HCT116 (cell line): Measurements from ENCODE around the gene SMOC1. TPM values are rescaled to one million over a fixed set of nuclear protein-coding genes. Genes with fewer than 3 reads are reported as not detected.

Experiments
- ATAC-seq: fragments of 200-7000 bp; cut with Tn5 transposase; 2 replicates; pipeline ENCODE4 v1.9.1; 2020; ENCODE audit warnings: mild to moderate bottlenecking, moderate library complexity
- BruUV-seq: library from RNA; stranded (reverse); fragments of 400-500 nt; replicated peaks from 2 replicates; lab custom pipeline; 2021; lab: Mats Ljungman, UMichigan
- CTCF ChIA-PET: fragments of 300-600 bp; sonication (Branson Sonifier 250); formaldehyde crosslinking; loops from one replicate; lab custom pipeline; 2021; ENCODE audit warnings: antibody characterized with exemption; lab: Charles Lee
- POLR2A ChIA-PET: fragments of 300-600, 350-600 bp; sonication (Branson Sonifier 250); formaldehyde crosslinking; loops from one replicate; lab custom pipeline; 2021; ENCODE audit warnings: antibody characterized with exemption; lab: Charles Lee
- RAD21 ChIA-PET, 2 experiments: fragments of 300-600 bp; sonication (Branson Sonifier 250); formaldehyde crosslinking; loops; one replicate each; lab custom pipeline; 2023; ENCODE audit warnings: low total read pairs in 2 of 2; ENCODE audit not compliant: uncharacterized antibody in 2 of 2, unreplicated experiment in 2 of 2, low non-redundant PET in 1 of 2; lab: Charles Lee
- DNase-seq: peaks from one replicate; pipeline ENCODE4 v3.0.0-alpha.2; 2010; ENCODE audit warnings: low read depth, low spot score
- H2AFZ ChIP-seq: fragments of 200-600 bp; shearing (Covaris generic), sonication (generic); 2 replicates; pipeline ENCODE4 v1.6.1; 2017; ENCODE audit warnings: low read depth, mixed run types, mixed read lengths, antibody characterized with exemption, low read length; ENCODE audit not compliant: poor library complexity, severe bottlenecking
- H3K27ac ChIP-seq: 2 replicates; pipeline ENCODE4 v1.5.1; 2012; ENCODE audit warnings: low read depth, low read length
- H3K27me3 ChIP-seq: fragments of 200-600 bp; sonication (generic); 2 replicates; pipeline ENCODE4 v1.6.1; 2016; ENCODE audit warnings: mixed run types, low read length, mixed read lengths; ENCODE audit not compliant: insufficient read depth
- H3K36me3 ChIP-seq, 2 experiments: fragments of 200-500 bp in 1 of 2; fragments of 200-600 bp in 1 of 2; sonication (Bioruptor generic) in 1 of 2; sonication (generic) in 1 of 2; 2 replicates each; pipeline versions ENCODE4 v1.5.1 to v1.6.1; 2014 to 2016; ENCODE audit warnings: low read length in 2 of 2, inconsistent platforms in 1 of 2, mixed read lengths in 1 of 2, mixed run types in 1 of 2; ENCODE audit not compliant: insufficient read depth in 2 of 2, control insufficient read depth in 1 of 2
- H3K4me1 ChIP-seq, 2 experiments: fragments of 200-600 bp in 1 of 2; sonication (generic) in 1 of 2; 2 replicates each; pipeline versions ENCODE4 v1.5.1 to v1.6.1; 2012 to 2017; ENCODE audit warnings: low read length in 2 of 2, inconsistent platforms in 1 of 2, mild to moderate bottlenecking in 1 of 2, mixed read lengths in 1 of 2, mixed run types in 1 of 2, moderate library complexity in 1 of 2; ENCODE audit not compliant: insufficient read depth in 2 of 2, control insufficient read depth in 1 of 2
- H3K4me2 ChIP-seq: fragments of 200-600 bp; sonication (generic); 2 replicates; pipeline ENCODE4 v1.6.1; 2017; ENCODE audit warnings: mixed run types, low read length, mixed read lengths
- H3K4me3 ChIP-seq, 2 experiments: fragments of 200-600 bp in 1 of 2; sonication (generic) in 1 of 2; replicated peaks in 1 of 2; 2 replicates each; pipeline ENCODE4 v1.5.1; 2011 to 2016; ENCODE audit warnings: low read length in 2 of 2, control low read depth in 1 of 2, low read depth in 1 of 2, mild to moderate bottlenecking in 1 of 2, mixed read lengths in 1 of 2, mixed run types in 1 of 2
- H3K79me2 ChIP-seq: fragments of 200-600 bp; sonication (generic); 2 replicates; pipeline ENCODE4 v1.6.1; 2017; ENCODE audit warnings: mild to moderate bottlenecking, mixed run types, low read length, moderate library complexity, mixed read lengths; ENCODE audit not compliant: insufficient read depth
- H3K9ac ChIP-seq: fragments of 200-600 bp; sonication (generic); 2 replicates; pipeline ENCODE4 v1.6.1; 2016; ENCODE audit warnings: low read length, mixed read lengths
- H3K9me2 ChIP-seq: fragments of 200-600 bp; sonication (generic), shearing (Covaris generic); 2 replicates; pipeline ENCODE4 v1.6.1; 2017; ENCODE audit warnings: mixed run types, mild to moderate bottlenecking, moderate library complexity; ENCODE audit not compliant: insufficient read depth
- H3K9me3 ChIP-seq, 2 experiments: fragments of 200-500 bp in 1 of 2; fragments of 200-600 bp in 1 of 2; sonication (Bioruptor generic) in 1 of 2; sonication (generic) in 1 of 2; 2 replicates each; pipeline ENCODE4 v1.6.1; 2014 to 2017; ENCODE audit warnings: low read length in 2 of 2, mixed read lengths in 2 of 2, inconsistent platforms in 1 of 2, low read depth in 1 of 2, mild to moderate bottlenecking in 1 of 2, mixed run types in 1 of 2, moderate library complexity in 1 of 2; ENCODE audit not compliant: control insufficient read depth in 1 of 2, insufficient read depth in 1 of 2
- H4K20me1 ChIP-seq: fragments of 200-600 bp; sonication (generic), shearing (Covaris generic); 2 replicates; pipeline ENCODE4 v1.6.1; 2017; ENCODE audit warnings: mixed run types, mild to moderate bottlenecking, moderate library complexity; ENCODE audit not compliant: insufficient read depth
- ATF3 ChIP-seq: IDR thresholded peaks from 2 replicates; pipeline ENCODE4 v1.6.1; 2012
- CBX3 ChIP-seq: IDR thresholded peaks from 2 replicates; pipeline ENCODE4 v1.6.1; 2012; ENCODE audit warnings: low read depth
- CTCF ChIP-seq, 3 experiments: fragments of 200-600 bp in 1 of 3; sonication (generic) in 1 of 3; IDR thresholded peaks in 2 of 3; conservative IDR thresholded peaks in 1 of 3; 2 replicates each; pipeline ENCODE4 v1.5.1; 2012 to 2017; ENCODE audit warnings: low read depth in 2 of 3, low read length in 2 of 3, antibody characterized with exemption in 1 of 3, borderline replicate concordance in 1 of 3, control low read depth in 1 of 3, mild to moderate bottlenecking in 1 of 3, mixed read lengths in 1 of 3, mixed run types in 1 of 3, moderate library complexity in 1 of 3; ENCODE audit not compliant: insufficient read depth in 1 of 3
- EZH2 ChIP-seq: fragments of 200-600 bp; sonication (generic); IDR thresholded peaks from 2 replicates; pipeline ENCODE4 v1.6.1; 2017; ENCODE audit warnings: antibody characterized with exemption, mixed run types
- EZH2phosphoT487 ChIP-seq: fragments of 200-600 bp; IDR thresholded peaks from 2 replicates; pipeline ENCODE4 v1.6.1; 2018; ENCODE audit warnings: antibody characterized with exemption, borderline replicate concordance
- FOSL1 ChIP-seq: IDR thresholded peaks from 2 replicates; pipeline ENCODE4 v1.6.1; 2012; ENCODE audit warnings: low read depth
- POLR2AphosphoS5 ChIP-seq: IDR thresholded peaks from 2 replicates; pipeline ENCODE4 v1.6.1; 2011; ENCODE audit warnings: mild to moderate bottlenecking, low read depth, low read length, moderate library complexity
- RAD21 ChIP-seq: IDR thresholded peaks from 2 replicates; pipeline ENCODE4 v1.6.1; 2012; ENCODE audit warnings: low read depth, mild to moderate bottlenecking
- REST ChIP-seq: IDR thresholded peaks from 2 replicates; pipeline ENCODE4 v1.6.1; 2012; ENCODE audit warnings: low read depth
- SIN3A ChIP-seq: IDR thresholded peaks from 2 replicates; pipeline ENCODE4 v1.6.1; 2012; ENCODE audit warnings: low read depth
- SP1 ChIP-seq: IDR thresholded peaks from 2 replicates; pipeline ENCODE4 v1.6.1; 2012; ENCODE audit warnings: low read depth
- SRF ChIP-seq: IDR thresholded peaks from 2 replicates; pipeline ENCODE4 v1.6.1; 2012; ENCODE audit warnings: low read depth
- YY1 ChIP-seq: IDR thresholded peaks from 2 replicates; pipeline ENCODE4 v1.6.1; 2011; ENCODE audit warnings: low read length, low read depth, moderate library complexity, mild to moderate bottlenecking; ENCODE audit not compliant: insufficient replicate concordance; ENCODE audit errors: extremely low read depth
- ZFX ChIP-seq: fragments of 450-650 bp; IDR thresholded peaks from 2 replicates; pipeline ENCODE4 v1.6.1; 2017
- ZNF274 ChIP-seq: fragments of 200-500 bp; sonication (Bioruptor generic); IDR thresholded peaks from 2 replicates; pipeline ENCODE4 v1.6.1; 2014; ENCODE audit warnings: mild to moderate bottlenecking, low read depth, low read length, inconsistent platforms
- intact Hi-C: fragments of 100-400 bp; cut with micrococcal nuclease; formaldehyde crosslinking; loops from 2 replicates; pipeline ENCODE4 v1.10.0; 2022
- total RNA-seq: library from RNA; stranded (reverse); gene quantifications from one replicate; pipeline ENCODE4 v1.2.1, GENCODE V29; 2021; ENCODE audit not compliant: unreplicated experiment

The SMOC1 gene
- total RNA-seq, 1 experiment from 2014 or later, result not detected

GRCh38 chr14:69953266-69953915 lies 74.2 kb downstream of the SMOC1 start:
- BruUV-seq, result no TSS peak
- no peak overlapping the region for H3K4me2 ChIP-seq
- intact Hi-C loops, result no loop called here
- H2AFZ ChIP-seq, result no peak overlapping the region
- H3K27ac ChIP-seq, result no peak overlapping the region
- H3K9ac ChIP-seq, result no peak overlapping the region
- no peak for DNase-seq
- H3K79me2 ChIP-seq, result no peaks in the 10 kb centered on the region
- no peak overlapping the region for H3K4me3 ChIP-seq
- ChIA-PET POLR2A (interaction anchor here (0.6 kb wide), 1 partner anchor 58 kb away, joined by 4 read pairs; no protein-coding TSS in a partner anchor), CTCF (no interaction called here), RAD21 (no interaction called here)
- no peaks in the 10 kb centered on the region for H3K9me3 ChIP-seq
- TF ChIP-seq ZNF274, result no peak
- TF ChIP-seq CTCF (IDR thresholded peaks at IDR 0.05 in 2 of 3, conservative IDR thresholded peaks at IDR 0.05 in 1 of 3; ENCODE audit: borderline replicate concordance in 1 of 3, insufficient read depth in 1 of 3, low read depth in 2 of 3, low read length in 2 of 3), result no peak
- no peak for TF ChIP-seq ZFX
- no peak for TF ChIP-seq EZH2phosphoT487
- TF ChIP-seq FOSL1, result no peak
- TF ChIP-seq REST, result no peak
- no peak for TF ChIP-seq SIN3A
- no peak for TF ChIP-seq POLR2AphosphoS5
- TF ChIP-seq YY1, result no peak
- no peak for TF ChIP-seq SP1
- no peak for TF ChIP-seq SRF
- TF ChIP-seq RAD21, result no peak
- TF ChIP-seq ATF3, result no peak
- no peak for TF ChIP-seq EZH2
- no peak for TF ChIP-seq CBX3
- H4K20me1 ChIP-seq, result no peaks in the 10 kb centered on the region
- H3K27me3 ChIP-seq, result peaks cover 62% of the 10 kb centered on the region
- no peaks in the 10 kb centered on the region for H3K9me2 ChIP-seq
- no peaks in the 10 kb centered on the region for H3K4me1 ChIP-seq
- H3K36me3 ChIP-seq, result no peaks in the 10 kb centered on the region
- ATAC-seq, result no peak
